ENCODE measurements around the gene PPP1R12B. TPM values are rescaled to one million over a fixed set of nuclear protein-coding genes. Genes with fewer than 3 reads are reported as not detected.
"Not testable (repeated sequence)": the region's sequence is repeated elsewhere in the genome, so short reads cannot be mapped to it uniquely, and the experiment has no call there.

The PPP1R12B gene
- total and polyA plus RNA-seq, 2 donors (not counting 3 experiments of a cell fraction or from before 2014, with no cell fraction given): 8.4 to 11.5 TPM

DNA sequence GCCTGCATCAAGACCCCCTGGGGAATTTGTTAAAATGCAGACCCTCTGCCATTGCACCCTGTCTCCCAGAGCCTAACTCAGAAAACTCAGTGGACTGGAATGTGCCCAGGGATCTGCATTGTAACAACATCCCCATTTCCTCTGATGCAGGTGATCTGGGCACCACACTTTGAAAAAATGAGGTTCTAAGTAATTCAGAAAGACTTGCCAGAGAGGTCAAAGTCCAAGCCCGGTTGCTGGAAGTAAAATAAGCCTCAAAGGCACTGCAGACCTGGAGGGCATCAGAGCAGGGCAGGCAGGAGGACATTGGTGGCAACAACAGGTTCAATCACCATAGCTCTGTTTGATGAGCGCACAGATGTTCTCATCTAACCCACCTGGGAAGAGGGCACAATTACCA is 271.0 kb downstream of the PPP1R12B start:
- BruUV-seq (replicated peaks): no TSS peak
- H3K9me3 ChIP-seq (replicated peaks; ENCODE audit: control insufficient read depth, insufficient read depth, low read length): no peaks in the 10 kb centered on the region
- ChIA-PET POLR2A (no interaction called here), CTCF (interaction anchor here (1.4 kb wide), 1 partner anchor 155 kb away, joined by 4 read pairs; no protein-coding TSS in a partner anchor)
- H3K9ac ChIP-seq (replicated peaks; ENCODE audit: extremely low read depth, insufficient read depth, low read length): no peak overlapping the region
- no peak overlapping the region for H2AFZ ChIP-seq (ENCODE audit: low read depth, low read length)
- no peaks in the 10 kb centered on the region for H3K36me3 ChIP-seq (ENCODE audit: control insufficient read depth in 2 of 2, extremely low read depth in 1 of 2, insufficient read depth in 2 of 2, low read length in 2 of 2)
- intact Hi-C loops (cut with micrococcal nuclease): no loop called here
- H4K20me1 ChIP-seq (replicated peaks; ENCODE audit: control insufficient read depth, extremely low read depth, insufficient read depth, low read length): no peaks in the 10 kb centered on the region
- TF ChIP-seq, protein P1, sequence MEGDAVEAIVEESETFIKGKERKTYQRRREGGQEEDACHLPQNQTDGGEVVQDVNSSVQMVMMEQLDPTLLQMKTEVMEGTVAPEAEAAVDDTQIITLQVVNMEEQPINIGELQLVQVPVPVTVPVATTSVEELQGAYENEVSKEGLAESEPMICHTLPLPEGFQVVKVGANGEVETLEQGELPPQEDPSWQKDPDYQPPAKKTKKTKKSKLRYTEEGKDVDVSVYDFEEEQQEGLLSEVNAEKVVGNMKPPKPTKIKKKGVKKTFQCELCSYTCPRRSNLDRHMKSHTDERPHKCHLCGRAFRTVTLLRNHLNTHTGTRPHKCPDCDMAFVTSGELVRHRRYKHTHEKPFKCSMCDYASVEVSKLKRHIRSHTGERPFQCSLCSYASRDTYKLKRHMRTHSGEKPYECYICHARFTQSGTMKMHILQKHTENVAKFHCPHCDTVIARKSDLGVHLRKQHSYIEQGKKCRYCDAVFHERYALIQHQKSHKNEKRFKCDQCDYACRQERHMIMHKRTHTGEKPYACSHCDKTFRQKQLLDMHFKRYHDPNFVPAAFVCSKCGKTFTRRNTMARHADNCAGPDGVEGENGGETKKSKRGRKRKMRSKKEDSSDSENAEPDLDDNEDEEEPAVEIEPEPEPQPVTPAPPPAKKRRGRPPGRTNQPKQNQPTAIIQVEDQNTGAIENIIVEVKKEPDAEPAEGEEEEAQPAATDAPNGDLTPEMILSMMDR (IDR thresholded peaks at IDR 0.05; ENCODE audit: extremely low read depth in 1 of 2, insufficient read depth in 1 of 2, low read depth in 1 of 2, low read length in 2 of 2): no peak
- TF ChIP-seq GATA2 (IDR thresholded peaks at IDR 0.05; ENCODE audit: insufficient read depth, insufficient read length, low read depth, low read length): no peak
- TF ChIP-seq FOS (IDR thresholded peaks at IDR 0.05; ENCODE audit: borderline replicate concordance, insufficient read depth, low read length): no peak
- TF ChIP-seq, protein P2, sequence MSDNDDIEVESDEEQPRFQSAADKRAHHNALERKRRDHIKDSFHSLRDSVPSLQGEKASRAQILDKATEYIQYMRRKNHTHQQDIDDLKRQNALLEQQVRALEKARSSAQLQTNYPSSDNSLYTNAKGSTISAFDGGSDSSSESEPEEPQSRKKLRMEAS (IDR thresholded peaks at IDR 0.05; ENCODE audit: insufficient read depth, insufficient read length): no peak
- no peak for TF ChIP-seq POLR2A (IDR thresholded peaks at IDR 0.05; ENCODE audit: low read depth, low read length)
- TF ChIP-seq EZH2 (IDR thresholded peaks at IDR 0.05; ENCODE audit: borderline replicate concordance, low read depth, low read length, severe bottlenecking): no peak
- no peak for TF ChIP-seq JUN (IDR thresholded peaks at IDR 0.05; ENCODE audit: borderline replicate concordance, insufficient read depth, insufficient read length, low read depth)
- no peak for TF ChIP-seq POLR2AphosphoS5 (IDR thresholded peaks at IDR 0.05; ENCODE audit: insufficient read depth, low read depth, low read length)
- no peak for TF ChIP-seq MYC (IDR thresholded peaks at IDR 0.05; ENCODE audit: low read depth, low read length)
- FAIRE-seq: no peak
- H3K79me2 ChIP-seq (ENCODE audit: control insufficient read depth, insufficient read depth, low read length): no peaks in the 10 kb centered on the region
- H3K27ac ChIP-seq (ENCODE audit: insufficient read depth, low read depth, low read length): no peak overlapping the region
- no peak for DNase-seq (ENCODE audit: low read depth, low spot score)
- no peak overlapping the region for H3K4me2 ChIP-seq (ENCODE audit: insufficient read depth, low read length)
- no peak overlapping the region for H3K4me3 ChIP-seq (replicated peaks in 1 of 3; ENCODE audit: insufficient read depth in 1 of 3, low read depth in 1 of 3, low read length in 3 of 3)
- dilution Hi-C loops (cut with MboI; ENCODE audit: extremely low pct_ligation_motif_present, low sequenced_read_pairs): no loop called here
- peaks cover 17% of the 10 kb centered on the region for H3K4me1 ChIP-seq (ENCODE audit: control insufficient read depth, extremely low read depth, insufficient read depth, low read length)
- no peaks in the 10 kb centered on the region for H3K27me3 ChIP-seq (ENCODE audit: control insufficient read depth in 2 of 2, insufficient read depth in 2 of 2, low read length in 2 of 2)
- H3K9me1 ChIP-seq (replicated peaks; ENCODE audit: control insufficient read depth, extremely low read depth, insufficient read depth, low read length): no peaks in the 10 kb centered on the region

DNA sequence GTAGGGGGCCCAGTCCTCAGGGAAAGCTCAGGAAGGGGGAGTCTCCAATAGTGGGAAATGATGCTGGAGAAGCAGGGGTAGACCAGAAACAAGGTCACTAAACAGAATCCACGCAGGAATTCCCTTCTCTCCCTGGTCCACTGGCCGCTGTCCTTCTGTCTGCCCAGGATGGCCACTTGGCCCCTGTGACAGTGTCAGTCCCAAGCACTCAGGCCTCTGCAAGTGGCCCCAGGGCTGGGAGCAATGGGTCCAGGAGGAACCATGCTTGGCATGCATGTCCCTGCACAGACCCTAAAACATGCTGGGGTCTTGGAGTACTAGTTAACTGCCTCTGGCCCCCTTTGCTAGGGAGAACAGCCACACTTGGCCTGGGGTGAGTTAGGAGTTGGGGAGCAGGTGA is 271.5 kb downstream of the PPP1R12B start:
- H3K4me3 ChIP-seq (replicated peaks in 1 of 3; ENCODE audit: insufficient read depth in 1 of 3, low read depth in 1 of 3, low read length in 3 of 3); H3K4me2 ChIP-seq (ENCODE audit: insufficient read depth, low read length); H3K9ac ChIP-seq (replicated peaks; ENCODE audit: extremely low read depth, insufficient read depth, low read length); H3K9me1 ChIP-seq (replicated peaks; ENCODE audit: control insufficient read depth, extremely low read depth, insufficient read depth, low read length); FAIRE-seq; H3K36me3 ChIP-seq (ENCODE audit: control insufficient read depth in 2 of 2, extremely low read depth in 1 of 2, insufficient read depth in 2 of 2, low read length in 2 of 2); H3K9me3 ChIP-seq (replicated peaks; ENCODE audit: control insufficient read depth, insufficient read depth, low read length); H3K27ac ChIP-seq (ENCODE audit: insufficient read depth, low read depth, low read length); POLR2A ChIA-PET; H2AFZ ChIP-seq (ENCODE audit: low read depth, low read length); H3K27me3 ChIP-seq (ENCODE audit: control insufficient read depth in 2 of 2, insufficient read depth in 2 of 2, low read length in 2 of 2); H3K79me2 ChIP-seq (ENCODE audit: control insufficient read depth, insufficient read depth, low read length); BruUV-seq (replicated peaks); CTCF ChIA-PET; H4K20me1 ChIP-seq (replicated peaks; ENCODE audit: control insufficient read depth, extremely low read depth, insufficient read depth, low read length); dilution Hi-C loops (cut with MboI; ENCODE audit: extremely low pct_ligation_motif_present, low sequenced_read_pairs); DNase-seq (ENCODE audit: low read depth, low spot score); intact Hi-C loops (cut with micrococcal nuclease): not testable (repeated sequence)
- peaks cover 12% of the 10 kb centered on the region for H3K4me1 ChIP-seq (ENCODE audit: control insufficient read depth, extremely low read depth, insufficient read depth, low read length)
